K562 (cell line): ENCODE results near the gene USP31. TPM values are rescaled to one million over a fixed set of nuclear protein-coding genes. Genes with fewer than 3 reads are reported as not detected.

ENCODE experiments used
- ATAC-seq: fragments of 200-7000 bp; cut with Tn5 transposase; 3 replicates; pipeline ENCODE4 v1.9.1; 2020; ENCODE audit warnings: moderate library complexity
- BruUV-seq: library from RNA; stranded (reverse); fragments of 400-500 nt; replicated peaks from 2 replicates; lab custom pipeline; 2021; lab: Mats Ljungman, UMichigan
- CTCF ChIA-PET: fragments of 300-600 bp; formaldehyde crosslinking; extraction: SDS; loops from one replicate; lab custom pipeline; 2021; ENCODE audit warnings: low intra/inter-chr PET ratio; lab: Yijun Ruan, JAX
- POLR2A ChIA-PET: fragments of 300-600, 350-650 bp; sonication (Branson Sonifier 250); formaldehyde crosslinking; extraction: SDS; loops from one replicate; lab custom pipeline; 2021; ENCODE audit warnings: antibody characterized with exemption, inconsistent platforms; lab: Yijun Ruan, JAX
- DNase-seq, 4 experiments: peaks; one replicate each; pipeline versions ENCODE4 v3.0.0 to v3.0.0-alpha.2; 2011 to 2018; ENCODE audit warnings: low spot score in 3 of 4, mixed read lengths in 3 of 4; ENCODE audit errors: extremely low read depth in 1 of 4
- FAIRE-seq: peaks from 2 replicates; lab custom pipeline; 2011; peaks lifted over from hg19 to GRCh38; lab: Jason Lieb, UNC
- H2AFZ ChIP-seq: 2 replicates; pipeline ENCODE4 v1.6.0; 2011; ENCODE audit warnings: low read depth, low read length, control low read depth, inconsistent platforms
- H3K27ac ChIP-seq: fragments of 200-600 bp; 3 replicates; pipeline ENCODE4 v1.8.0; 2011; ENCODE audit warnings: low read depth, mild to moderate bottlenecking, control low read depth, inconsistent platforms, low read length, moderate library complexity, mixed read lengths; ENCODE audit errors: extremely low read depth
- H3K27me3 ChIP-seq, 2 experiments: fragments of 300-600 bp in 1 of 2; 2 replicates in 1 of 2; 3 replicates in 1 of 2; pipeline versions ENCODE4 v1.6.0 to v1.8.0; 2011; ENCODE audit warnings: inconsistent platforms in 2 of 2, low read length in 2 of 2, mild to moderate bottlenecking in 1 of 2, mixed read lengths in 1 of 2, moderate library complexity in 1 of 2; ENCODE audit not compliant: control insufficient read depth in 2 of 2, insufficient read depth in 2 of 2
- H3K36me3 ChIP-seq: fragments of 300-600 bp; 3 replicates; pipeline ENCODE4 v1.8.0; 2011; ENCODE audit warnings: mild to moderate bottlenecking, low read length, inconsistent platforms; ENCODE audit not compliant: control insufficient read depth, insufficient read depth
- H3K4me1 ChIP-seq, 2 experiments: fragments of 200-600 bp in 1 of 2; replicated peaks in 1 of 2; 2 replicates in 1 of 2; 3 replicates in 1 of 2; pipeline versions ENCODE4 v1.5.1 to v1.8.0; 2011; ENCODE audit warnings: inconsistent platforms in 2 of 2, low read length in 2 of 2, mild to moderate bottlenecking in 1 of 2, mixed read lengths in 1 of 2, moderate library complexity in 1 of 2; ENCODE audit not compliant: control insufficient read depth in 2 of 2, insufficient read depth in 2 of 2
- H3K4me2 ChIP-seq: 2 replicates; pipeline ENCODE4 v1.6.1; 2011; ENCODE audit warnings: low read length, control low read depth, inconsistent platforms, mixed read lengths; ENCODE audit not compliant: insufficient read depth
- H3K4me3 ChIP-seq: fragments of 200-600 bp; sonication (generic), shearing (Covaris generic); 2 replicates; pipeline ENCODE4 v1.5.1; 2016; ENCODE audit warnings: control low read depth, inconsistent platforms
- H3K79me2 ChIP-seq: fragments of 200-600 bp; 3 replicates; pipeline ENCODE4 v1.8.0; 2011; ENCODE audit warnings: low read length, inconsistent platforms; ENCODE audit not compliant: control insufficient read depth, insufficient read depth
- H3K9ac ChIP-seq, 2 experiments: 2 replicates each; pipeline versions ENCODE4 v1.6.0 to v1.6.1; 2011; ENCODE audit warnings: low read depth in 2 of 2, low read length in 2 of 2, control low read depth in 1 of 2, inconsistent platforms in 1 of 2, mild to moderate bottlenecking in 1 of 2, mixed read lengths in 1 of 2; ENCODE audit not compliant: insufficient read depth in 1 of 2
- H3K9me1 ChIP-seq: one replicate; pipeline ENCODE4 v1.6.0; 2011; ENCODE audit warnings: inconsistent platforms, mild to moderate bottlenecking, low read length, moderate library complexity; ENCODE audit not compliant: control insufficient read depth, insufficient read depth
- H3K9me3 ChIP-seq: replicated peaks from 2 replicates; pipeline ENCODE4 v1.5.1; 2011; ENCODE audit warnings: low read depth, low read length, inconsistent platforms; ENCODE audit not compliant: control insufficient read depth, insufficient read depth
- H4K20me1 ChIP-seq: replicated peaks from 2 replicates; pipeline ENCODE4 v1.6.1; 2011; ENCODE audit warnings: low read length, inconsistent platforms, mixed read lengths; ENCODE audit not compliant: control insufficient read depth, insufficient read depth
- ADNP ChIP-seq: fragments of 200-800 bp; sonication (Bioruptor generic); IDR thresholded peaks from 2 replicates; pipeline ENCODE4 v1.6.1; 2016; ENCODE audit warnings: missing genetic modification characterization, missing compliant biosample characterization
- CTCF ChIP-seq, 3 experiments: IDR thresholded peaks in 2 of 3; conservative IDR thresholded peaks in 1 of 3; 2 replicates each; pipeline ENCODE4 v1.5.1; 2011 to 2012; ENCODE audit warnings: low read length in 3 of 3, mild to moderate bottlenecking in 3 of 3, control low read depth in 2 of 3, improper control_type of control experiment in 1 of 3, inconsistent platforms in 1 of 3, low read depth in 1 of 3, mixed read lengths in 1 of 3, moderate library complexity in 1 of 3; ENCODE audit not compliant: insufficient read depth in 2 of 3
- RBM25 ChIP-seq: fragments of 200-400 bp; formaldehyde crosslinking; IDR thresholded peaks from 2 replicates; pipeline ENCODE4 v1.6.1; 2018; ENCODE audit warnings: low read length, low read depth, moderate library complexity; ENCODE audit not compliant: severe bottlenecking
- SP1 ChIP-seq: sonication (generic); formaldehyde crosslinking; IDR thresholded peaks from 2 replicates; pipeline ENCODE4 v1.8.1; 2022; ENCODE audit warnings: mild to moderate bottlenecking, missing genetic modification reagents
- ZNF184 ChIP-seq: sonication (generic); formaldehyde crosslinking; IDR thresholded peaks from 2 replicates; pipeline ENCODE4 v1.5.0; 2020; ENCODE audit warnings: missing genetic modification reagents
- WGBS: fragments of 100-300 bp; shearing (Covaris generic); methylation state at CpG from one replicate; pipeline ENCODE4 v1.1.6; 2016; ENCODE audit warnings: low coverage, mixed read lengths; ENCODE audit not compliant: insufficient coverage; ENCODE audit errors: missing lambda C conversion rate; 5-methylcytosine and 5-hydroxymethylcytosine counted together
- in situ Hi-C: fragments of 300-500 bp; cut with MboI; formaldehyde crosslinking; loops from 4 replicates; pipeline ENCODE4 v1.15.0; 2018; ENCODE audit warnings: inconsistent platforms, mixed read lengths
- intact Hi-C: fragments of 100-400 bp; cut with micrococcal nuclease; formaldehyde crosslinking; loops from 2 replicates; pipeline ENCODE4 v1.14.2; 2022
- polyA plus RNA-seq, 8 experiments: library from polyadenylated mRNA; depleted of rRNA in 4 of 8; stranded (reverse) in 5 of 8; unstranded in 3 of 8; fragments of >200 nt; fragmentation: Nextera tagmentation in 2 of 8; fragmentation: Illumina TruSeq in 1 of 8; extraction: Ambion mirVana in 2 of 8; extraction: Trizol in 1 of 8; gene quantifications; 2 replicates each; pipeline versions ENCODE4 v1.2.1 to v1.2.3, GENCODE V29; 2011 to 2014; ENCODE audit warnings: inconsistent platforms in 1 of 8, missing spikeins in 1 of 8
- total RNA-seq, 7 experiments: library from RNA; depleted of rRNA in 6 of 7; stranded (reverse); fragments of >200 nt in 6 of 7; fragmentation: Illumina TruSeq in 2 of 7; extraction: Trizol in 2 of 7; gene quantifications; 2 replicates each; pipeline versions ENCODE4 v1.2.1 to v1.2.3, GENCODE V29; 2011 to 2021; ENCODE audit warnings: low replicate concordance in 1 of 7

USP31 gene
- total and polyA plus RNA-seq, 9 of the 15 experiments (the other 6 are each of a cell fraction or from before 2014, with no cell fraction given) = 0.56 to 4.9 (median 2.9) TPM

GRCh38 chr16:23048164-23048563, 101.1 kb downstream of the USP31 start:
- Histone ChIP-seq H3K4me1 (no peaks in the 10 kb centered on the region), H3K27ac (no peak overlapping the region), H3K79me2 (no peaks in the 10 kb centered on the region), H3K4me3 (no peak overlapping the region), H3K9ac (no peak overlapping the region), H3K36me3 (no peaks in the 10 kb centered on the region), H3K27me3 (peaks cover 16 to 22% of the 10 kb centered on the region in 2 experiments; a peak in 4 of 5 replicates), H3K4me2 (no peak overlapping the region), H3K9me1 (no peaks in the 10 kb centered on the region), H4K20me1 (no peaks in the 10 kb centered on the region), H3K9me3 (no peaks in the 10 kb centered on the region; the same call in 1 of the 2 replicates), H2AFZ (no peak overlapping the region)
- 0% methylated on average over 5 of the region's 5 CpGs for WGBS
- POLR2A ChIA-PET = interaction anchor here (0.9 kb wide), 1 partner anchor 13 kb away, joined by 3 read pairs; no protein-coding TSS in a partner anchor
- in situ Hi-C loops (no loop called here), intact Hi-C loops (no loop called here)
- BruUV-seq = no TSS peak
- FAIRE-seq (peak; percentile 6), ATAC-seq (no peak), DNase-seq (no peak)
- no peak for TF ChIP-seq SP1 (CRISPR knock-in tag)
- TF ChIP-seq CTCF (IDR thresholded peaks at IDR 0.05 in 2 of 3, conservative IDR thresholded peaks at IDR 0.05 in 1 of 3; ENCODE audit: insufficient read depth in 2 of 3, low read depth in 1 of 3, low read length in 3 of 3) = 0 out of 6 replicates have a peak, but pooled peaks of 1 of the 3 experiments have one; percentile 14
- CTCF ChIA-PET = interaction anchor here (0.6 kb wide), 1 partner anchor 381 kb away, joined by 4 read pairs; no protein-coding TSS in a partner anchor

- H3K4me1 ChIP-seq = no peaks in the 10 kb centered on the region
- no peaks in the 10 kb centered on the region for H3K9me1 ChIP-seq
- TF ChIP-seq ADNP (tag) (no peak), RBM25 (peak; percentile 39), ZNF184 (CRISPR knock-in tag) (peak; percentile 76; the same call in 1 of the 2 replicates)
- H3K4me2 ChIP-seq = no peak overlapping the region
- 0 out of 5 replicates have a peak, but pooled peaks cover under 1 to 4% of the 10 kb centered on the region in 2 experiments for H3K27me3 ChIP-seq
- BruUV-seq = no TSS peak
- H2AFZ ChIP-seq = no peak overlapping the region
- H4K20me1 ChIP-seq = no peaks in the 10 kb centered on the region
- POLR2A ChIA-PET = no interaction called here
- in situ Hi-C loops (no loop called here), intact Hi-C loops (no loop called here)
- WGBS = 0% methylated on average over 1 of the region's 1 CpG
- CTCF ChIA-PET = no interaction called here
- FAIRE-seq (no peak), DNase-seq (no peak), ATAC-seq (no peak)
- H3K79me2 ChIP-seq = no peaks in the 10 kb centered on the region
- H3K36me3 ChIP-seq = no peaks in the 10 kb centered on the region
- H3K9ac ChIP-seq = no peak overlapping the region
- no peak overlapping the region for H3K4me3 ChIP-seq
- H3K9me3 ChIP-seq = no peaks in the 10 kb centered on the region; the same call in 1 of the 2 replicates
- H3K27ac ChIP-seq = no peak overlapping the region
Observed at GRCh38 chr16:23045025-23045424, 104.2 kb downstream of the USP31 start.
